Type B pancreatic cell (in vitro differentiated cells): ENCODE results near the gene WNT7B. TPM values are rescaled to one million over a fixed set of nuclear protein-coding genes. Genes with fewer than 3 reads are reported as not detected.
A peak's percentile ranks its signal among the peaks of the same experiment; 100 is the strongest.

Source experiments
- DNase-seq: peaks from one replicate; pipeline ENCODE4 v3.0.0; 2021; ENCODE audit warnings: mixed read lengths; ENCODE audit not compliant: unreplicated experiment; ENCODE audit errors: extremely low spot score
- H3K27ac Mint-ChIP-seq: 2 replicates; pipeline ENCODE4 v1.8.0; 2021; ENCODE audit warnings: mild to moderate bottlenecking, mixed read lengths
- H3K27me3 Mint-ChIP-seq: 2 replicates; pipeline ENCODE4 v1.8.0; 2021; ENCODE audit warnings: mixed read lengths
- H3K36me3 Mint-ChIP-seq: 2 replicates; pipeline ENCODE4 v1.8.0; 2021; ENCODE audit warnings: mixed read lengths
- H3K4me1 Mint-ChIP-seq: one replicate; pipeline ENCODE4 v1.8.0; 2021; ENCODE audit warnings: mixed read lengths; ENCODE audit not compliant: unreplicated experiment
- H3K4me3 Mint-ChIP-seq: 2 replicates; pipeline ENCODE4 v1.8.0; 2021; ENCODE audit warnings: mild to moderate bottlenecking, mixed read lengths
- H3K9me3 Mint-ChIP-seq: 2 replicates; pipeline ENCODE4 v1.8.0; 2021; ENCODE audit warnings: mixed read lengths
- total RNA-seq: library from RNA; stranded (reverse); gene quantifications from 2 replicates; pipeline ENCODE4 v1.2.1, GENCODE V29; 2021; ENCODE audit warnings: low replicate concordance
- TF ChIP-seq, protein P1 (sequence below): fragments of 200-600 bp; sonication (generic); conservative IDR thresholded peaks from 2 replicates; pipeline ENCODE4 v1.5.0; 2021; ENCODE audit warnings: antibody characterized with exemption, mild to moderate bottlenecking

Gene WNT7B
- total RNA-seq, 1 donor from 2014 or later, result 16.4 TPM

DNA sequence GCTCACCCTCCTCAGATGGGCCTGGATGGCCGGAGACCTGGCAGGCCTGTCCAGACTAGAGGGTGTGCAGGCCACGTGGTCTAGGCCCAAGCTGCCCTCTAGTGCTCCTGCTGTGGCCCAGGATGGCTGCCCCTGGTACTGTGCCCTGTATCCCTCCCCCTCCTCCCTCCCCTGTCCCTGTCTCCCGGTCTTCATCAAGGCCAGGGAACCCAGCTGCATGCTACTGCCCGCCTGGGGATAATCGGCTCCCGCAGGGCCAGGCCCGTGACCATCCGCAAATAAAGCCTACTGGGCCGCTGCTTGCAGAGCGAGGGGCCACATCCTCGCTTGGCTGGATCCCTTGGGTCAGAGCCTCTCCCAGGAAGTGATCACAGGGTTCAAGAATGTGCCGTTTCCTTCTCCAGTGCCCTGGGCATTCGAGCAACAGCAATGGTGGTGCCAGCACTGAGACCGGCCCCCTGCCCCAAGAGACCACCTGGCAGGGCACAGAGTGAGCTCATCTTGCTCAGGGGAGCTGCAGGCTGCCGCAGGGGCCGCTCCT, 51.1 kb downstream of the WNT7B start:
- Mint-ChIP-seq H3K36me3 (peaks cover 5% of the 10 kb centered on the region), H3K27ac (no peak overlapping the region), H3K4me1 (peaks cover 6% of the 10 kb centered on the region), H3K27me3 (no peaks in the 10 kb centered on the region), H3K4me3 (no peak overlapping the region), H3K9me3 (no peaks in the 10 kb centered on the region)
- TF ChIP-seq, protein P1, sequence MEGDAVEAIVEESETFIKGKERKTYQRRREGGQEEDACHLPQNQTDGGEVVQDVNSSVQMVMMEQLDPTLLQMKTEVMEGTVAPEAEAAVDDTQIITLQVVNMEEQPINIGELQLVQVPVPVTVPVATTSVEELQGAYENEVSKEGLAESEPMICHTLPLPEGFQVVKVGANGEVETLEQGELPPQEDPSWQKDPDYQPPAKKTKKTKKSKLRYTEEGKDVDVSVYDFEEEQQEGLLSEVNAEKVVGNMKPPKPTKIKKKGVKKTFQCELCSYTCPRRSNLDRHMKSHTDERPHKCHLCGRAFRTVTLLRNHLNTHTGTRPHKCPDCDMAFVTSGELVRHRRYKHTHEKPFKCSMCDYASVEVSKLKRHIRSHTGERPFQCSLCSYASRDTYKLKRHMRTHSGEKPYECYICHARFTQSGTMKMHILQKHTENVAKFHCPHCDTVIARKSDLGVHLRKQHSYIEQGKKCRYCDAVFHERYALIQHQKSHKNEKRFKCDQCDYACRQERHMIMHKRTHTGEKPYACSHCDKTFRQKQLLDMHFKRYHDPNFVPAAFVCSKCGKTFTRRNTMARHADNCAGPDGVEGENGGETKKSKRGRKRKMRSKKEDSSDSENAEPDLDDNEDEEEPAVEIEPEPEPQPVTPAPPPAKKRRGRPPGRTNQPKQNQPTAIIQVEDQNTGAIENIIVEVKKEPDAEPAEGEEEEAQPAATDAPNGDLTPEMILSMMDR, result no peak
- DNase-seq, result no peak

DNA sequence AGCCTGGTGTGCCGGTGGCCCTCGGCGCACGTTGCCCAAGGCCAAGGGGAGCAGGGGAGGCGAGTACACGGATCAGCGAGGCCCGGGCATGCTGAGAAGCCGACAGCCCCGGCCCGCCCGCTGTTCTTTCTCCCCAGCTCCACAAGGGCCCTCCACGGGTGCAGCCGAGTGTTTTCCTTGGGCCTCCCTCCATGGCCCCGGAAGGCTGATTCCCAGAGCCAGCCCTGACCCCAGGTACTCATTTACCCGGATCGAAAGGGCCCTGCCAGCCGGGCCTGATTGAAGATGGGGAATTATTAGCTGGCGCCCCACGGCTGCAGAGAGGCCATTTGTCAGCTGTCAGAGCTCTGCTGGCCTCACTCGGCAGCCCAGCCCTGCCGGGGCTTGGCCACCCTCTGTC, 53.1 kb downstream of the WNT7B start:
- no peaks in the 10 kb centered on the region for H3K36me3 Mint-ChIP-seq
- H3K9me3 Mint-ChIP-seq, result no peaks in the 10 kb centered on the region
- peak overlapping the region; percentile 44 for H3K27ac Mint-ChIP-seq
- no peaks in the 10 kb centered on the region for H3K27me3 Mint-ChIP-seq
- H3K4me1 Mint-ChIP-seq, result peaks cover 6% of the 10 kb centered on the region
- TF ChIP-seq, protein P1, result no peak
- no peak for DNase-seq
- no peak overlapping the region for H3K4me3 Mint-ChIP-seq

DNA sequence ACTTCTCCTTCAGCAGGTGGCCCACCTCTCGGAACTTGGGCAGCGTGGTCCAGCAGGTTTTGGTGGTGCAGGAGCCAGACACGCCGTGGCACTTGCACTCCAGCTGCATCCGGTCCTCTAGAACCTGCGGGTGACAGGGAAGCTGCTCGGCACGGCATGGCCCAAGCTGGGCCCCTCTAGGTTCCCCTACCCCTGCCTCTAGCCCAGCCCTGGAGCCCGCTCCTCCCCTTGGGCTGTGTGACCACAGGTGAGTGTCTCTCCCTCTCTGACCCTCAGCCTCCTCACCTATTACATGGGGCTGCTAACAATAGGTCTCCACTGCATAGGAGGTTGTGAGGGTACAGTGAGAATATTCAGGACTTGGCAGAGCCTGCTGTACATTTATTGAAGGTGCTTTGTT, 53.8 kb downstream of the WNT7B start:
- Mint-ChIP-seq H3K9me3 (no peaks in the 10 kb centered on the region), H3K27me3 (no peaks in the 10 kb centered on the region), H3K4me1 (peaks cover 6% of the 10 kb centered on the region), H3K36me3 (no peaks in the 10 kb centered on the region), H3K4me3 (no peak overlapping the region), H3K27ac (no peak overlapping the region)
- TF ChIP-seq, protein P1, result no peak
- DNase-seq, result no peak

DNA sequence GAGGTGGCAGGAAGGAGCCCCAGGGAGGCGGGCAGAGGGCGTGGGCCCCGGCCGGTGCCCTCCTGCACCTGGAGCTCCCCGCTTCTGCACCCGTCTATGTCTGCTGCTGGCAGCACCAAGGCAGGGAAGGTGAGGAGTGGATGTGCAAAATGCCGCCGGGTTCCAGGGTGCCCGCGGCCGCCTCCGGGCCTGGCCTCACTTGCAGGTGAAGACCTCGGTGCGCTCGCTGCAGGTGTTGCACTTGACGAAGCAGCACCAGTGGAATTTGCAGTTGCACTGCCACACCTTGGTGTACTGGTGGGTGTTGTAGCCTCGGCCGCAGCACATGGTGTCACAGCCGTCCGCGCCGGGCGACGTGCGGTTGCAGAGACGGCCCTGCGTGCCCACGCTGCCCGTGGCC, 54.3 kb downstream of the WNT7B start:
- peaks cover under 1% of the 10 kb centered on the region for H3K27me3 Mint-ChIP-seq
- no peak overlapping the region for H3K27ac Mint-ChIP-seq
- no peak for DNase-seq
- H3K4me3 Mint-ChIP-seq, result no peak overlapping the region
- H3K4me1 Mint-ChIP-seq, result peaks cover 6% of the 10 kb centered on the region
- H3K9me3 Mint-ChIP-seq, result no peaks in the 10 kb centered on the region
- TF ChIP-seq, protein P1, result no peak
- H3K36me3 Mint-ChIP-seq, result no peaks in the 10 kb centered on the region

DNA sequence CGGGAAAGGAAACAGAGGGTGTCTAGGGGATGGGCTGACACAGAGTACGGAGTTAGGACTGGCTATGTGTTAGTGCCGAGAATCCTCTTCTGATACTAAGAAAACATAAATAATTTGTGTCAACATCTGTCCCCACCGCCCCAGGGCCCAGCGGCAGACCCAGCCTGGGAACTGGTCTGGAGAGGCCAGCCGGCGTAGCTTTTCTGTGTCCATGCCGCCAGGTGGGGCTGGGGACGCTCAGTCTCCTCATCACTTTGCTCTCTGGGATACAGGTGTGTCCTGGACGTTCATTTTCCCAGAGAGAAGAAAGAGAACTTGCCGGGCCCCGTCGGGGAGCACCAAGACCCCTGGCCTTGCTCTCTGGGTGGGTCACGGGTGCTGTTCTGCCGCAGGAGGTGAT, 54.7 kb downstream of the WNT7B start:
- Mint-ChIP-seq H3K4me1 (peaks cover 6% of the 10 kb centered on the region), H3K9me3 (no peaks in the 10 kb centered on the region), H3K36me3 (no peaks in the 10 kb centered on the region), H3K27ac (no peak overlapping the region), H3K27me3 (peaks cover 4% of the 10 kb centered on the region), H3K4me3 (no peak overlapping the region)
- DNase-seq, result no peak
- TF ChIP-seq, protein P1, result no peak
